GM21737 (cell line): ENCODE data around the gene SGK2.

Source experiments
- ATAC-seq: cut with Tn5 transposase; IDR thresholded peaks from one replicate; pipeline ENCODE4 v1.9.1; 2021; ENCODE audit warnings: mild to moderate bottlenecking, moderate library complexity; ENCODE audit not compliant: unreplicated experiment

SGK2 gene

DNA sequence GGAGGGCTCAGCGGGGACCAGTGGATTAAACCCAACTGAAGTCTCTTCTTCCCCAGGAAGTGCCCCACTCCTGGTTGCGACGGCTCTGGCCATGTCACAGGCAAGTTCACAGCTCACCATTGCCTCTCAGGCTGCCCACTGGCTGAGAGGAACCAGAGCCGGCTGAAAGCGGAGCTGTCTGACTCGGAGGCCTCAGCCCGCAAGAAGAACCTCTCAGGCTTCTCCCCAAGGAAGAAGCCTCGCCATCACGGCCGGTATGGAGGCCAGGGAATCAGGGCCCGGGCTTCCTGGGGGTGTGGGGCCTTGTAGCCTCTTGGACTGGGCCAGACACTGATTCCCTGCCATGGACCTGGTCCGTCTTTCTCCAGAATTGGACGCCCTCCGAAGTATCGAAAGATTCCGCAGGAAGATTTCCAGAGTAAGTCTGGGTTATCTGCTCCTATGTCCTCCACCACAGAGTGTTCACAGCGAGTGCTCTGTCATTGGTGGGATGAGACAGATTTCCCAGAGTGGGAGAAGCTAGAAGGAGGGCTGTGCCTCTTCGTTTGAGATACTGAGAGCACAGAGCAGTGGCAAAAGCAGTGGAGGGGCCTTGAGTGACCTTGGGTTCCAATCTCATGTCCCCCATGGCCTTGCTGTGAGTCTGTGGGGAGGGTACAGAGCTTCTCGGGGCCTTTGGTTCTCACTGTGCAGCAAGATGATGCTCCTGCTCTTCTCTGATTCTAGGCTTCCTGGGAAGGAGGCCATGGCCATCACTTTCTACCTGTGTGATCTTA lies 22.6 kb upstream of the SGK2 start:
- ATAC-seq = no peak

DNA sequence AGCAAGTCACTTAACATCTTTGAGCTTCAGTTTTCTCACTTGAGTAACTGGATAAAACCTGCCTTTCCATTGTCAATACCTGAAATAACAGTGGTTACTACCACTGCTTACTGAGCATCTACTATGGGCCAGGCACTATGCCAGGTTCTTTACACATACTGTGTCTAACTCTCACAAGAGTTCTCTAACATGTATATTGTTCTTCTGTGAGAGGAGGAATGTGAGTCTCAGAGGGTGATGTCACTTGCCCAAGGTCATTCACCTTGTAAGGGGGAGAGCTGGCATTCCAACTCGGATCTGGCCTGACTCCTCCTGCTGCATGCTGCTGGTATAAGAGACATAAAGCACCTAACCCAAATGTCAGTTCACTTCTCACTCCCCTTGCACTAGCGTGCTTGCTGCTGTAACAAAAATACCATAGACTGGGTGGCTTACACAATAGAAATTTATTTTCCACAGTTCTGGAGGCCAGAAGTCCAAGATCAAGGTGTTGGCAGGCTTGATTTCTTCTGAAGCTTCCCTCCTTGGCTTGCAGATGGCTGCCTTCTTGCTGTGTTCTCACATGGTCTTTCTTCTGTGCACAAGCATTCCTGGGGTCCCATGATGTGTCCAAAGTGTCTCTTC lies 21.9 kb upstream of the SGK2 start:
- no peak for ATAC-seq

DNA sequence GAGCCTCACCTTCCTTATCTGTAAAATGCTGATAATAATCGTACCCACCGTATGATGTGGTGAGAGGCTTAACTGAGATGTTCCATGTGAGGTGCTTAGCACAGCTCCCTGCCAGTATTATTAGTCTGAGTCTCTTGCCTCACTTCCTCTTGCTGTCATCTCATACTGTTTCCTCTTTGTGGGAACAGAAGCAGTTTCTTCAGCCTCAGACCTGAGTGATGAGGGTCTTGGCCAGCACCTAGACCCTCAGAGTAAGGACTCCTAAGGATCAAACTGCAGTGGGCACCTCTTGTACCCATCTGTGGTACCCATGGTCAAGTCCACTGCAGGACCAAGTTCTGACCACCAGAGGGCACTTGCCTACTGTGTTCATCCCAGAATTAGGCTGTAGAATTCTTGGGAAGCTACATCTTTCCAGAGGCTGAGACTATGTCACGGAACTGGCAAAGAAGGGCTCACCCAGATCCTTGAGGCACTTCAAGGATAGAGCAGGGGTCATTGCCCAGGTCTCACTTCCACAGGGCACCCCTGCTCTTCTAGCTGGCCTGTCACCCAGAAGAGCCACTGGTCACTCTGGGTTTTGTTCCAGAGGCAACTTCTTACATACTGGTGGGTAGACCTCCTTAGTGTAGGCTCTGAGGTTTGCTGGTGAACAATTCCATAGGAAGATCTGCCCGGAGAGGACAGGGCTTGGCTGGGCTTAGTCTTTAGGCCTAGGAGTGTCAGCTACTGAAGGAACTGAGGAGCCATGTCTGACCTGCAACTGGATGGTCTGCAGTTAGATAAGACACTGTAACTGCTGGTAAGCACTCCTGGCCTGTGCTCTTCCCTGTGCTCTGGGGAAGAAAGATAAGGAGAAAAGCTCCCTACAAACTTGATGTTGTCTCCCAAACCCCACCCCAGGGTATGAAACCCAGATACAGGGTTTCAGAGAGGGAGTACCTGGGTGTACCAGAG lies 20.6 kb upstream of the SGK2 start:
- no peak for ATAC-seq

DNA sequence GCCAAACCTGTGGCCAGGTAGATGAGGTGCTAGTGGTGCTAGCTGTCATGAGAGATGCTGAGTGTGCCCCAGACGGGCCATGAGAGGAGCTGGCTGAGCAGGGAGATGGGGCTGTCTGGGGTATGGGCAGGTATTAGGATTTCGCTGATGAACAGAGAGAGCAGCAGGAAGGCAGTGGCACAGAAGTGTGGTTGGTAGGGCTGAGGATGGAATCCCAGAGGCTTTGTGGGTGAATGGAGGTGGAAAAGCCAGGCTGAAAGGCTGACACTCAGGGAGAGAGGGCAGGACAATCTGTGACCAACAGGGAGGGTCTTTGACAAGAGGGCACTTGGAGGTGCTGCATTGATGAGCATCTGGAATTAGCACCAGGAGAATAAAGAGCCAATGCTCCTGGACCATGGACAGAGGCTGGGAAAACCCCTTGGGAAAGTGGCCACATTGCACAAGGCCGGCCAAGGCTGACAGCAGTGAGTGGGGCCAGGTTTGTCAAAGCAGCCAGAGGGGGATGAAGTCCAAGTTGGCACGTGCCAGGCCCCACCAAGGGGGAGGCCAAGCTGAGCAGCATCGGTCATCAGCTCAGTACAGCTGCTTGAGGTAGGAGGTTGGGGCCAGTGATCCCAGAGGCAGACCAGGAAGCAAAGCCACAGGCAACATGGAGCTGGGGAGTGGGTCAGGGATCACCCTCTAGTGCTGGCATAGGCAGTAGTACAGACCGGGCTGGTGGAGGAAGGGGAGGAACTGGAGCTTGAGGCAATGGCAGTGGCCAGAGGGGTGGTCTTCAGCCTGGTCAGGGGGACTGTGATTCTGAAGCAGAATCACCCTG lies 19.7 kb upstream of the SGK2 start:
- ATAC-seq = no peak

DNA sequence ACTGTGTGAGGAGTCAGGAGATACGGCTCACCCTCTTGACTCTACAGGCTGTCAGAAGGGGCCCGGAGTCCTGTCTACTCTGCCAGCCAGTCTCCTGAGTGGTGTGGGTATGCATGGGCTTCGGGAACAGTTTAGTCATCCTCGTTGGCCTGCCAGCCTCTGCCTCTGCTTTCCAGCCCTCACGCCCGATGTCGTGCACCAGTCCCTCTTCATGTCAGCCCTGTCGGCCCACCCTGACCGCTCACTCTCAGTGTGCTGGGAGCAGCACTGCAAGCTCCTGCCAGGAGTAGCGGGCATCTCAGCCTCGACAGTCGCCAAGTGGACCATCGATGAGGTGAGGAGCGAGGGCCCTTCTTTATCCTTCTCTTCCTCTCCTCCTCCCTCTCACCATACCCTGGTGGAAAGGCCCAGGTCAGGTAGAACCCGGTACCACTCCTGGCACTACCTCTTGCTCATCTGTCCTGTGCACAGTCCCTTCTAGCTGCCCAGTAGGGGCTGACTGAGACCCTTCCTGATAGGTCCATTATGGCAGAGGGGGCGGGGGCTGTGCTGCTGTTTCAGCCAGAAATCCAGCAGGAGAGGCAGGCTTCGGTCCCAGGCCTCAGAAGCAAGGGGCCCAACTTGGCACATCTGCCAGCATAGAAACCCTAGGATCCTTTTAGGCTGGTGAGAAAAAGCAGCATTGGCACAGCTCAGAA lies 18.7 kb upstream of the SGK2 start:
- ATAC-seq = no peak

DNA sequence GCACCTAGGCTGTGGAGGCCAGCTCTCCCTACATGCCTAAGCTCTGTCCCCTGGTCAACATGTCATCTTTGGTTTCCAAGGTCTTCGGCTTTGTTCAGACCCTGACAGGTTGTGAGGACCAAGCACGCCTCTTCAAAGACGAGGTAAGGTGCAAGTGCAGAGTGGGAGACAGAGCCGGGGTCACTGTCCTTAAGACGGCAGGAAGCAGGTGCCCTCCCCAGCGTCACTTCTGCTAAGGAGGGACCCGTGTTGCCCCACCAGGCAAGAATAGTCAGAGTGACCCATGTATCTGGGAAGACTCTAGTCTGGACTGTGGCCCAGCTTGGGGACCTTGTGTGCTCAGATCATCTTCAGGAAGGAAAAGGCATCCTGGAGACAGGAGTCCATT lies 18.2 kb upstream of the SGK2 start:
- no peak for ATAC-seq

DNA sequence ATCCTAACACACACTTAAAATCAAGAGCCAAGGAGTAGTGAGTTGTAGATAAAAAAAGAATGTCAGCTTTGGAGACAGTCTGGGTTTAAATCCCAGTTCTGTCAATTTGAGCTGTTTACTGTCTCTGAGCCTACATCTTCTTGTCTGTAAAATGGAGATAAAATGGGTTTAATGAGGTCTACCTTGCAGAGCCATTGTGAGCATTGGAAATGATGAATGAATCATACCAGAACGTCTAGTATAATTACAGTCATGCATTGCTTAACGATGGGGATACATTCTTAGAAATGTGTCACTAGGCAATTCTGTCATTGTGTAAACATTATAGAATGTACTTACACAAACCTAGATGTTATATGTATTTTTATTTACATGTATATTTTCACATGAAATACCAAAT lies 17.6 kb upstream of the SGK2 start:
- ATAC-seq = no peak

DNA sequence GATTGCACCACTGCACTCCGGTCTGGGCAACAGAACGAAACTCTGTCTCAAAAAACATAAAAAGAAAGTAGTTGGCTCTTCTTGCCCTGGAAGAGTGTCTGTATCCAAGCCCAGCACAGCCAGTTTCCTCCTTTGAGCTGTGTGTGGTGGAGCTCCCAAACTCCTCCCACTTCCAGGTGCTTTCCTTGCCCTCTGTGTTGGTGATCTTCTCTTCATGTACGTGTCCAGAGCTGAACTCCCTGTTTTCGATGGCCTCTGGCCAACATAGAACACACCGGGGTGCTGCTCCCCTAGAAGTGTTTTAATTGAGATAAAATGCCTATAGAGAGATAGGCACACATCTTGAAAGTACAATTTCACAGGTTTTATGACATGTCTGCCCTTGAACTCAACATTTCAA lies 16.7 kb upstream of the SGK2 start:
- no peak for ATAC-seq

DNA sequence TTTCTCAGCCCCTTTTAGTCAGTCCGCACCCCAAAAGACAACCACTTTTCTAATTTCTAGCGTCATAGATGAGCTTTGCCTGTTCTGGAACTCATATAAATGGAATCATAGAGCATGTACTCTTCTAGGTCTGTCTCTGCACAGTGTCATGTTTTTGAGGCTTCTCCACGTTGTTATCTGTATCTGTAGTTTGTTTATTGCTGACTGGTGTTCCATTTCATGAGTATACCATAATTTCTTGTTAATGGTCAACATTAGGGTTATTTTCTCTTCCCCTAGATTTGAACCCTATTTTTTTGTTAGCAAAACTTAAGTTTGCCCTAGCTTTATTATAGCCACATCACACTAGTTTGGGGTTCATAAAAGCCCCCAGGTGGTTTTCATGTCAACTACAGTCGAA lies 16.2 kb upstream of the SGK2 start:
- no peak for ATAC-seq

DNA sequence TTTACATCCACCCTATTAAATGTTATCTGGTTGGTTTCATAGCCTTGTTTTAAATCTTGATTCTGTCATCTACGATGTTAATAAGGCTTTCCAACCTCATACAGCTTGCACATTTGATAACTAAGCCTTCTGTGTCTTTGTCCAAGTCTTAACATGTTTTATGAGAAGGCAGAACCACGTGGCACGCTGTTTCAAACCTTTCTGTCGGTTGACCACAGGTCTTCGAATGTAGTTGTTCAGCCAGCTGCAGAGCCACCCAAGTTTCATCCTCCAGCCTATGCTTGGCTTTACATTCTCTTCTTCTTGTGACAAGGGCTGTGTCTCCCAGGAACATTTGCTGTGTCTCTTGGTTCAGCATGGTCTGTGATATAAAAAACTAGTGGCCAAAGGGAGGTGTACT lies 15.7 kb upstream of the SGK2 start:
- ATAC-seq = no peak

DNA sequence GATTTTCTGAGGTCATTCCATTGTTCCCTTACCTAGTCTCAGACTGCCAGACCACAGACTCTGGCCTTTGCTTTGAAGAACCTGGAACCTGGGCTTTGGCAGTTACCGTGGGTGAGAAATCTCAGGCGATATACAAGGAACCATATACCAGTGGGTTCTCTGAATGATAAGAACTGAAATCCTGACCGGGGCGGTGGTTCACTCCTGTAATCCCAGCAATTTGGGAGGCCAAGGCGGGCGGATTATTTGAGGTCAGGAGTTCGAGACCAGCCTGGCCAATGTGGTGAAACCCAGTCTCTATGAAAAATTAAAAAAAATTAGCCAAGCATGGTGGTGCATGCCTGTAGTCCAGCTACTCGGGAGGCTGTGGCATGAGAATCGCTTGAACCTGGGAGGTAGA lies 14.3 kb upstream of the SGK2 start:
- ATAC-seq = no peak

DNA sequence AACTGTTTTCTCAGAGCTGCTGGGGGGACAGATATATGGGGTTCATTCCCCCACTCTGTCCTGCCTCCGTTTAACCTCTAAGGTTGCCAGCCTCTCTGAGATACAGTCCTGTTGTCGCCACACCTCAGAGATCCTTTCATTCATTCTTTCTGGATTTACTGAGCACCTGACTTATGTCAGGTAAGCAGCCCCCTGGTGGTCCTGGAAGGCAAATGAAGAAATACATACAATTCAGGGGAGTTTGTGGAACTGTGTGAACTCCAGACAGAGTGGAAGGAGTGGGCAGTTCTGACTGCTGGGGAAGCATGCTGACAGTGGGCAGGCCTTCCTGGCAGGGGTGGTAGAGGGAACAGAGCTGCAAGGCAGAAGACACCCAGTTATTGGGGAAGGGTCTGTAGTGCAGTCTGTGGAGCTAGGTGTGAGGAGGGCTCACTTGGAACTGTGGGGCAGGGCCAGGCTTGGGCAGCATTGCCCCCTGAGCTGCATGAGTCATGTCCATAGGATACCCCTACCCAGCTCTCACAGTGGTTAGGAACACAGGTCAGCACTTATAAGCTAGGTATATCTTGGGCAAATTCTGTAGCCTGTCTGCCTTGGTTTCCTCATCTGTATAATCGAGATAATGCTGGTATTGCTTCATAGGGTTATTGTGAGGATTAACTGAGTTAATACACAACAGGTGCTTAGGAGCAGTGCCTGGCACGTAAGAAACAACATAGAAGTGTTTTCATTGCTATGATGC lies 12.8 kb upstream of the SGK2 start:
- ATAC-seq = no peak

DNA sequence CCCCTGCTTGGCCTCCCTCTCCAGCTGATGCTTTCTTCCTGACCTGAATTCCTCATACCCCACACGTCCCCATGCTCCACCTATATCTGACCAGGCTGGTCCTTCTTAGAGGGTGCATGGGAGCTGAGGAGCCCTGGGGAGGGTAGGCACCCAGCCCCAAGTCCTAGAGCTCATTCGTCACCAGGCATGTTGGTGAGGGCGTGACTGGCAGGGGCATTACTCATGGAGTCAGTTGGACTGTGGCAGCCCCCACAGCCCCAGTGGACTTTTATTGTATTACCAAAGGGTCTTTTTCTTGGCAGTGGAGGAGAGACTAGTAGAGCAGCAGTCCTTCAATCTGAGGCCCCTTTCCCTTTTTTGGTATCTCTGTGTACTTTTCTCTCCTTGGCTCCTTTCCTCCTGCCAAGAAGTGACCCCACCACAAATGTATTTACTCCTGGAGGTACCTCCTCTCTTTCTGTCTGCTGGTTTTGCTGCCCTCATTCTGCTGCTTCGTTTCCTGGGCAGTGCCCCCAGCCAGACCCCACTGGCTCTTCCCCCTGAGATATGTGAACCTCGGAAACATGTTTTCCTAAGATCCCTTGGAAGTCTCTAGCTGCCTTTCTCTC lies 10.4 kb upstream of the SGK2 start:
- no peak for ATAC-seq

DNA sequence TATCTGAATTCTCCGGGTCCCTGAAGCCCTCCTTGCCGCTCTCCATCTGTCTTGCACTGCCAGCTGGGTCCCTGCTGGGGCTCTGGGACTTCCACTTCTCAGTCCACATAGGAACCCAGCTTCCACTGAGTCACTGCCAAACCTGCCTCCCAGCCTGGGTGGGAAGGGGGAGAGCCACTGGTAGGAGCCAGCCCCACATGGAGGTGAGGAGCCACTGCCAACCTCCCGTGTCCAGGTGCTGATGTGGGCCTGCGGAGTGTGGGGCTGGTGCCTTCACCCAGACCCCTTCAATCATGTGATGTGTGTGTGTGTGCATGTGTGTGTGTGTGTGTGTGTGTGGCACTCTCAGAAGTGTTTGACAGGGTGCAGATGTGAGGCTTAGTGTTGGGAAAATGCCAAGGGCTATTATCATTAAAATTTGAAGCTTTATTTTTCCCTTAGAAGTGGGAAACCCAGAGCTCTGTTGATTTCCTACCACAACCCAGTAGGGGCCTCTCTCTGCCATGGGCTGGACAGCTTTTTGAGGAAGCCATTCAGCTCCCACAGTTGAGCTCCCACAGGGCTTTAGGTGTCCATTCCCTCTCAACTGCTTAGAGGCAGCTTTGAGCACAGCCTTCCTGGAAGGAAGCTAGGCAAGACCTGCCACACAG lies 9.3 kb upstream of the SGK2 start:
- no peak for ATAC-seq

DNA sequence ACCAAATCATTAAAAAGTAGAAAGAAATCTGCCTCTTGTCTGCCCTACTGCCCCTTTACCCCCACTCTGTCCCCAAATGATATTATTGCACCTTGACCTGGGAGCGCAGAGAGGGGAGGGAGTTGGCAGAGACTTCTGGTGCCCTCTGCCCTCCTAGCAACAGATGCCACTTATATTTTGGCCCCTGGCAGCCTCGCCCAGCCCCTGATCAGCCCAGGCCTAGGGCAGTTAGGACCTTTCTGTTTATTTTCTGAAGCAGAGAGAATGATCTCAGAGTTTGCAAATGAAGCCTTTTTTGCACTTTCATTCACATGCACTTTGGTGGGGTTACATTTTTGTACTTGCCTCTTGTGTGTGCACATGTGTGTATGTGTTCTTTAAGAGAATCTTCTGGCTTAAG lies 8.4 kb upstream of the SGK2 start:
- no peak for ATAC-seq

DNA sequence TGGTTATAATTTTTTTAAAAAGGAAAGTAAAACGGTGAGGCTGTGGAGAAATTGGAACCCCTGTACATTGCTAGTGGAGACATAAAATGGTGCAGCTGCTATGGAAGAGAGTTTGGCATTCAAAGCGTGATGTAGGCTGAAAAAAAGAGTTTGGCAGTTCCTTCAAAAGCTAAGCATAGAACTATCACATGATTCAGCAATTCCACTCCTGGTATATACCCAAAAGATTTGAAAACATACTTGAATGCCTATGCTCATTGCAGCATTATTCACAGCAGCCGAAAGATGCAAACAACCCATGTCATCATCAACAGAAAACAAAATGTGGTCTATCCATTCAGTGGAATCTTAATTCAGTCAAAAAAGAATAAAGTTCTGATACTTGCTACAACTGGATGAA lies 4.5 kb upstream of the SGK2 start:
- ATAC-seq = no peak

DNA sequence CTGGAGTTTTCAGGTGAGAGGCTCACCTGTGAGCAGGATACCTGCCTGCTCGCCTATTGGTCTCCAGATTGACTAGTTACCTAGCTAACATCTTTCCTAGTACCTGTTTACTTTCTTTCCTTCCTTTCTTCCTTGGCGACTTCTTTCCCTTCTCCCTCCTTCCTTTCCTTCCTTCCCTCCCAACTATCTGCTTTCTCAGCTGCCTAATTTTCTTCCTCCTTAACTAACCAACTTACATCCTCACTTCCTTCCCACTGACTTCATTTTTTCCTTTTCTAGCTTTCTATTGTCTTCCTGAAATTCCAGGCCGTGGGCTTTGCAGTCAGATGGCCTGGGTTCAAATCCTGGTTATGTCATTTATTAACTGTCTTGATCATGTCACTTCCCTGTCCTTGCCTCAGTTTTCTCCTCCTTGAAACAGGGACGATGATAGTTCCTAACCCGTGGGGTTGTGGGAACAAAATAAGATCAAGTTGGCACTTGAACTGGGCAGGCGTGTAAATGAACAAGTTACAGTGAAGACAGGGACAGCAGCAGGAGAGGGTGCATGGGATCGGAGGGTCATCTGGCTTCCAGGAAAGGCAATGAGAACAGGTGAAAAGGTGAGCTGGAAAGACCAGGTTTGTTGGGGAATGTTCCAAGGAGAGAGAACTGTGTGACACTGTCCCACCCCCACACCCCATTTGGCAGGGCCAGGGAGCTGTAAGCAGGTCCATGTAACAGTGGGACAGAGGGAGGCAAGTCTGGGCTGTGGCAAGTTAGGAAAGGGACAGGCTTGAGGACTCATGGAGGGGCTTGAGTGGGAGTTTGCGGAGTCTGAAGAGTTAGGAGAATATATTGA lies 540 bp downstream of the SGK2 start:
- no peak for ATAC-seq

DNA sequence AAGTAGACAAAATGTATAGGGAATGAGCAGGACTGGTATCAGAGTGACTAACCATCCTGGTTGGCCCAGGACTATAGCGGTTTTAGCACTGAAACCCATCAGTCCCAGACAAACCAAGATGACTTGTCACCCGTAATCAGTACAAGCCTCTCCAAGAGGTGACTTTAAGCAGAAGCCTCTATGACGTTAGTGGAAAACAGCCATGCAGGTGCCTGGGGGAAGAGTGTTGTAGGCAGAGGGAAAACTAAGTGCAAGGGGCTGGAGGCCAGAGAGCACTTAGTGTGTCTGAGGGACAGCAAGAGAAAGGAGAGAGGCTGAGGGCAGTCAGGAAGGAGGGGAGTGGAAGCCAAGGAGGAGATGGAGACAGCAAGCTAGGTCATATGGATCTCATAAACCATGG lies 2.1 kb downstream of the SGK2 start:
- ATAC-seq = no peak
